ENCODE measurements around the gene HPGDS. TPM values are rescaled to one million over a fixed set of nuclear protein-coding genes. Genes with fewer than 3 reads are reported as not detected.

HPGDS gene
- total and polyA plus RNA-seq, 11 donors = 0.26 to 6.2 (median 0.96) TPM

GRCh38 chr4:94372991-94373390 lies 30.4 kb upstream of the HPGDS start:
- Histone ChIP-seq H3K36me3 (no peaks in the 10 kb centered on the region), H3K4me1 (no peaks in the 10 kb centered on the region), H3K27ac (no peak overlapping the region), H3K9me3 (no peaks in the 10 kb centered on the region), H3K27me3 (no peaks in the 10 kb centered on the region), H3K4me3 (no peak overlapping the region)
- DNase-seq (no peak), ATAC-seq (no peak)
- TF ChIP-seq CTCF (IDR thresholded peaks at IDR 0.05) = no peak
- TF ChIP-seq POLR2A (IDR thresholded peaks at IDR 0.05) = no peak
- 87 to 93% (median 88%) methylated on average over 3 of the region's 3 CpGs for WGBS, 4 donors
- intact Hi-C loops (cut with DNase I) = no loop called here

GRCh38 chr4:94372228-94372978 lies 29.8 kb upstream of the HPGDS start:
- H3K9me3 ChIP-seq = peaks cover 0 to under 1% (median 0%) of the 10 kb centered on the region in 12 donors

GRCh38 chr4:94371290-94371689 lies 28.7 kb upstream of the HPGDS start:
- Histone ChIP-seq H3K4me3 (no peak overlapping the region), H3K27me3 (no peaks in the 10 kb centered on the region), H3K27ac (no peak overlapping the region), H3K9me3 (peaks cover 0 to 9% (median 0%) of the 10 kb centered on the region in 12 donors), H3K4me1 (no peaks in the 10 kb centered on the region), H3K36me3 (no peaks in the 10 kb centered on the region)
- no peak for ATAC-seq
- intact Hi-C loops (cut with DNase I) = no loop called here
- DNase-seq = no peak
- no peak for TF ChIP-seq POLR2A (IDR thresholded peaks at IDR 0.05)
- no peak for TF ChIP-seq CTCF (IDR thresholded peaks at IDR 0.05)

More at GRCh38 chr4:94372228-94372978, 29.8 kb upstream of the HPGDS start:
- intact Hi-C loops (cut with DNase I) = no loop called here
- ATAC-seq = no peak
- no peak for DNase-seq
- TF ChIP-seq POLR2A (IDR thresholded peaks at IDR 0.05) = no peak
- no peak for TF ChIP-seq CTCF (IDR thresholded peaks at IDR 0.05)
- 85 to 90% (median 89%) methylated on average over 4 of the region's 4 CpGs for WGBS, 4 donors
- Histone ChIP-seq H3K36me3 (no peaks in the 10 kb centered on the region), H3K4me3 (no peak overlapping the region), H3K4me1 (no peaks in the 10 kb centered on the region), H3K27ac (no peak overlapping the region), H3K27me3 (no peaks in the 10 kb centered on the region)

- H3K4me3 ChIP-seq = no peak overlapping the region
- DNase-seq = no peak
- peaks cover 0 to 10% (median 0%) of the 10 kb centered on the region in 12 donors for H3K9me3 ChIP-seq
- WGBS, 4 donors = 77 to 82% (median 80%) methylated on average over 6 of the region's 6 CpGs
- no peaks in the 10 kb centered on the region for H3K27me3 ChIP-seq
- H3K36me3 ChIP-seq = no peaks in the 10 kb centered on the region
- no peak overlapping the region for H3K27ac ChIP-seq
- no peaks in the 10 kb centered on the region for H3K4me1 ChIP-seq
- ATAC-seq = peak in 2 of 4 donors; percentile 36 to 39
- TF ChIP-seq POLR2A (IDR thresholded peaks at IDR 0.05) (no peak), CTCF (IDR thresholded peaks at IDR 0.05) (no peak)
- intact Hi-C loops (cut with DNase I) = no loop called here
Measured at GRCh38 chr4:94370533-94371254, 28.1 kb upstream of the HPGDS start.

All from heart left ventricle (tissue), 16 donors.